Activated T-cell treated with anti-CD3 and anti-CD28 coated beads, Interleukin-2, amount 50 U/mL, for 48 hours (primary cell): Measurements from ENCODE around the gene ARHGEF7.
"Not testable (repeated sequence)": the region's sequence is repeated elsewhere in the genome, so short reads cannot be mapped to it uniquely, and the experiment has no call there.

Experiments
- DNase-seq, 2 experiments: peaks; one replicate each; pipeline ENCODE4 v3.0.0-alpha.2; 2020

Gene ARHGEF7

GRCh38 chr13:111175372-111175771 is 60.3 kb downstream of the ARHGEF7 start:
- no peak for DNase-seq

GRCh38 chr13:111175935-111176334 is 60.8 kb downstream of the ARHGEF7 start:
- no peak for DNase-seq

GRCh38 chr13:111176421-111176820 is 61.3 kb downstream of the ARHGEF7 start:
- DNase-seq = no peak

GRCh38 chr13:111177081-111177711 is 62.1 kb downstream of the ARHGEF7 start:
- peak in 1 of 2 experiments; percentile 45 for DNase-seq

- no peak for DNase-seq
Measured at GRCh38 chr13:111177921-111178320, 62.8 kb downstream of the ARHGEF7 start.

- DNase-seq = no peak
Measured at GRCh38 chr13:111178402-111178801, 63.3 kb downstream of the ARHGEF7 start.

GRCh38 chr13:111179908-111180760 is 65.0 kb downstream of the ARHGEF7 start:
- DNase-seq = no peak

GRCh38 chr13:111181977-111182376 is 66.9 kb downstream of the ARHGEF7 start:
- no peak for DNase-seq

- DNase-seq = no peak
Measured at GRCh38 chr13:111183087-111183645, 68.1 kb downstream of the ARHGEF7 start.

- DNase-seq = no peak
Measured at GRCh38 chr13:111183959-111184358, 68.8 kb downstream of the ARHGEF7 start.

- DNase-seq = peak; percentile 40 to 47
Measured at GRCh38 chr13:111184458-111185401, 69.6 kb downstream of the ARHGEF7 start.

GRCh38 chr13:111186305-111186935 is 71.3 kb downstream of the ARHGEF7 start:
- DNase-seq = no peak

GRCh38 chr13:111187960-111188541 is 72.9 kb downstream of the ARHGEF7 start:
- DNase-seq = no peak

GRCh38 chr13:111189064-111189505 is 74.0 kb downstream of the ARHGEF7 start:
- peak; percentile 65 to 67 for DNase-seq

- not testable (repeated sequence) for DNase-seq
Measured at GRCh38 chr13:111189516-111189915, 74.4 kb downstream of the ARHGEF7 start.

- DNase-seq = not testable (repeated sequence)
Measured at GRCh38 chr13:111193223-111193622, 78.1 kb downstream of the ARHGEF7 start.

GRCh38 chr13:111194651-111195050 is 79.5 kb downstream of the ARHGEF7 start:
- DNase-seq = not testable (repeated sequence)

GRCh38 chr13:111198732-111199378 is 83.7 kb downstream of the ARHGEF7 start:
- not testable (repeated sequence) for DNase-seq

GRCh38 chr13:111201304-111201940 is 86.3 kb downstream of the ARHGEF7 start:
- no peak for DNase-seq

- no peak for DNase-seq
Measured at GRCh38 chr13:111202156-111202621, 87.1 kb downstream of the ARHGEF7 start.
